Measurements from ENCODE around the gene TTC23. TPM values are rescaled to one million over a fixed set of nuclear protein-coding genes. Genes with fewer than 3 reads are reported as not detected.

TTC23 gene
- total RNA-seq, 1 donor from 2014 or later: 11.4 TPM

GRCh38 chr15:99120050-99120777 is 129.2 kb downstream of the TTC23 start:
- no peak for DNase-seq
- peak overlapping the region; percentile 94 for H3K27ac ChIP-seq (replicated peaks)
- no peaks in the 10 kb centered on the region for H3K27me3 ChIP-seq (ENCODE audit: low read depth)
- no peaks in the 10 kb centered on the region for H3K9me3 ChIP-seq (replicated peaks)
- peaks cover 42% of the 10 kb centered on the region for H3K36me3 ChIP-seq
- TF ChIP-seq, protein P1, sequence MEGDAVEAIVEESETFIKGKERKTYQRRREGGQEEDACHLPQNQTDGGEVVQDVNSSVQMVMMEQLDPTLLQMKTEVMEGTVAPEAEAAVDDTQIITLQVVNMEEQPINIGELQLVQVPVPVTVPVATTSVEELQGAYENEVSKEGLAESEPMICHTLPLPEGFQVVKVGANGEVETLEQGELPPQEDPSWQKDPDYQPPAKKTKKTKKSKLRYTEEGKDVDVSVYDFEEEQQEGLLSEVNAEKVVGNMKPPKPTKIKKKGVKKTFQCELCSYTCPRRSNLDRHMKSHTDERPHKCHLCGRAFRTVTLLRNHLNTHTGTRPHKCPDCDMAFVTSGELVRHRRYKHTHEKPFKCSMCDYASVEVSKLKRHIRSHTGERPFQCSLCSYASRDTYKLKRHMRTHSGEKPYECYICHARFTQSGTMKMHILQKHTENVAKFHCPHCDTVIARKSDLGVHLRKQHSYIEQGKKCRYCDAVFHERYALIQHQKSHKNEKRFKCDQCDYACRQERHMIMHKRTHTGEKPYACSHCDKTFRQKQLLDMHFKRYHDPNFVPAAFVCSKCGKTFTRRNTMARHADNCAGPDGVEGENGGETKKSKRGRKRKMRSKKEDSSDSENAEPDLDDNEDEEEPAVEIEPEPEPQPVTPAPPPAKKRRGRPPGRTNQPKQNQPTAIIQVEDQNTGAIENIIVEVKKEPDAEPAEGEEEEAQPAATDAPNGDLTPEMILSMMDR (IDR thresholded peaks at IDR 0.05; ENCODE audit: borderline replicate concordance): no peak
- H3K4me3 ChIP-seq: no peak overlapping the region
- peaks cover 79% of the 10 kb centered on the region for H3K4me1 ChIP-seq
- intact Hi-C loops (cut with micrococcal nuclease): no loop called here

DNA sequence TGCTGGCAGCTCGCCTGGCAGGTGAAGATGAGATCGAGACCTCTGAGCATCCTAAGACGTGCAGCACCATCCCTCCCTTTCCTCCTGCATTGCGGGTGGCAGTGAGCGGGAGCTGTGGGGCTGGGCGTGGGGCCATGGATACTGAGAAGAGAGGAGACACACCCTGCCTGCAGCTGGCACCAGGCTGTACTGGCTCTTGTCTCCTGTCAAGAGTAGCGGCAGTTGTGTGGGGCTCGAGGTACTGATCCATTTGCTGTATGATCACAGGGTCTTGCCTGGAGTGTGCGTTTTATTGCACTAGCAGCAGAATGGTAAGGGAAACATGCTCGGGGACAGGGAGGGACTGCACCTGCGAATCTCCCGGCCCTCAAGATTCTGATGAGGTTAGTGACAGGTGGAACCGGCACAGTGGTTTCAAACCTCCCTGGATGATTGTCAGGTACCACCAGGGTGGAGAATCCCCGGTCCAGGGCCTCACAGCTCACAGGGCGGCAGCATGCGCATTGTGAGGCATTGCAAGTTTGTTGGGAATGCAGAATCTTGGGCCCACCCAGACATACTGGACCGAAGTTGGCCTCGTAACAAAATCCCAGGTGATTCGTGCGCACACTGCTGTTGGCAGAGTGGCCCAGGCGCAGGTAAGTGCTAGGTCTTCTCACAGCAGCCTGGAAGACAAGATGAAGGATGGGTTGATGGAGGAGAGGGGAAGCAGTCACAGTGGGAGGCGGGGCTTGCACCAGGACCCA is 130.4 kb downstream of the TTC23 start:
- Histone ChIP-seq H3K36me3 (peaks cover 48% of the 10 kb centered on the region), H3K9me3 (replicated peaks) (no peaks in the 10 kb centered on the region), H3K27ac (replicated peaks) (peak overlapping the region; percentile 26), H3K27me3 (ENCODE audit: low read depth) (no peaks in the 10 kb centered on the region), H3K4me1 (peaks cover 79% of the 10 kb centered on the region), H3K4me3 (no peak overlapping the region)
- intact Hi-C loops (cut with micrococcal nuclease): no loop called here
- peak; percentile 49 for DNase-seq
- TF ChIP-seq, protein P1 (IDR thresholded peaks at IDR 0.05; ENCODE audit: borderline replicate concordance): no peak

DNA sequence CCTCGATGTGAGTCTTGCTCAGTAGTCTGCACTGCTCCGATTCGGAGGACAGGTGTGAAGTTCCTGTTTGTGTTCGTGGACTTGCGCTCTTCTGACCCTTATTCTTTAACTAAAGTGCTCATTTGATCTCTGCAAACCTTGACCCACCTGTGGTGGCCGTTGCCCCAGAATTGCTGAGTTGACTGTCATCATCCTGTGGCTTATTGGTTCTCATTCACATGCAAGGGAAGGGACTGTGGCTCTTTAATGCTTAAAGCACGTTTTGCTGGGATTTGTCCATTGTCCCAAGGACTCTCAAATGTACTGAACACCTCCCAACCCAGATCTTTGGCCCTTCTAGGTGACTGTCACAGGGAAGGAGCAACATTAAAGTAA is 131.1 kb downstream of the TTC23 start:
- H3K36me3 ChIP-seq: peaks cover 53% of the 10 kb centered on the region
- H3K9me3 ChIP-seq (replicated peaks): no peaks in the 10 kb centered on the region
- no peaks in the 10 kb centered on the region for H3K27me3 ChIP-seq (ENCODE audit: low read depth)
- H3K4me3 ChIP-seq: no peak overlapping the region
- TF ChIP-seq, protein P1 (IDR thresholded peaks at IDR 0.05; ENCODE audit: borderline replicate concordance): no peak
- peaks cover 79% of the 10 kb centered on the region for H3K4me1 ChIP-seq
- intact Hi-C loops (cut with micrococcal nuclease): no loop called here
- peak overlapping the region; percentile 4 for H3K27ac ChIP-seq (replicated peaks)
- no peak for DNase-seq

DNA sequence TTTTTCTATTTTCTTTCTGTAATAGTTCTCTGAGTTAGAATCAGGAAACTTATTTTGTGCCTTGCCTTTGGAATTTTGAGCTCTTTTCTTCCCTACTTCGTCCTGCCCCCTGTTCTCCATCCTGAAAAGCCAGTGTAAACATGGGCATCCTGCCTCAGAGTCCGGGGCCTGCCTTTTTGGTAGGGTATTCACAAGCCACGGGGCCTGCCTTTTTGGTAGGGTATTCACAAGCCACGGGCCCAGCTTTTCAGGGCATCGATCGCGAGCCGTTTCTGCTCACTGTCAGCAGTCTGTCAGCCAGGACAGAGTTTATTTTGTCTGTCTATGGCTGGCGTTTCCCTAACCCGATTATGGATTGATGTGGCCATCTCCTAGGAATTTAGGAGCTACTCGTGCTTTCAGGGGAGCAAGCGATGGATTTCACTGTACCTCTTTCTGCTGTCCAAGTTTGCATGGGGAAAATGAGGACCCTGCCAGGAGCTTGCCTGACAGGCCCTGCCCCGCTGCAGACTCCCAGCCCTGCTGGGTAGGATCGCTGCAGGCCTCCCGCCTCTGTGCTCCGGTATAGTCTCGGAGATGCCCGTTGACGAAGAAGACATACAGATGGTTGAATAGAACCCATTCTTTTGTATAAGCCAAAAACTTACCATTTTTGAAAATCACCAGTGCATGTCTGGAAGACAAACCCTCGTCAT is 131.7 kb downstream of the TTC23 start:
- H3K27ac ChIP-seq (replicated peaks): peak overlapping the region; percentile 4
- no peak overlapping the region for H3K4me3 ChIP-seq
- no peaks in the 10 kb centered on the region for H3K9me3 ChIP-seq (replicated peaks)
- intact Hi-C loops (cut with micrococcal nuclease): no loop called here
- peaks cover 79% of the 10 kb centered on the region for H3K4me1 ChIP-seq
- H3K36me3 ChIP-seq: peaks cover 53% of the 10 kb centered on the region
- DNase-seq: no peak
- TF ChIP-seq, protein P1 (IDR thresholded peaks at IDR 0.05; ENCODE audit: borderline replicate concordance): no peak
- H3K27me3 ChIP-seq (ENCODE audit: low read depth): no peaks in the 10 kb centered on the region

- no peak for DNase-seq
- H3K27ac ChIP-seq (replicated peaks): peak overlapping the region; percentile 4
- no peaks in the 10 kb centered on the region for H3K27me3 ChIP-seq (ENCODE audit: low read depth)
- H3K4me1 ChIP-seq: peaks cover 79% of the 10 kb centered on the region
- TF ChIP-seq, protein P1 (IDR thresholded peaks at IDR 0.05; ENCODE audit: borderline replicate concordance): no peak
- intact Hi-C loops (cut with micrococcal nuclease): no loop called here
- no peaks in the 10 kb centered on the region for H3K9me3 ChIP-seq (replicated peaks)
- peaks cover 53% of the 10 kb centered on the region for H3K36me3 ChIP-seq
- no peak overlapping the region for H3K4me3 ChIP-seq
Observed at GRCh38 chr15:99117111-99117510, 132.3 kb downstream of the TTC23 start.

All from left ventricle myocardium inferior (tissue), 1 donor.